RKO (cell line): ENCODE results near the gene CFAP251.
A peak's percentile ranks its signal among the peaks of the same experiment; 100 is the strongest.
"Not testable (repeated sequence)": the region's sequence is repeated elsewhere in the genome, so short reads cannot be mapped to it uniquely, and the experiment has no call there.

Source experiments
- DNase-seq: peaks from one replicate; pipeline ENCODE4 v3.0.0-alpha.2; 2016; ENCODE audit warnings: low spot score

The CFAP251 gene

DNA sequence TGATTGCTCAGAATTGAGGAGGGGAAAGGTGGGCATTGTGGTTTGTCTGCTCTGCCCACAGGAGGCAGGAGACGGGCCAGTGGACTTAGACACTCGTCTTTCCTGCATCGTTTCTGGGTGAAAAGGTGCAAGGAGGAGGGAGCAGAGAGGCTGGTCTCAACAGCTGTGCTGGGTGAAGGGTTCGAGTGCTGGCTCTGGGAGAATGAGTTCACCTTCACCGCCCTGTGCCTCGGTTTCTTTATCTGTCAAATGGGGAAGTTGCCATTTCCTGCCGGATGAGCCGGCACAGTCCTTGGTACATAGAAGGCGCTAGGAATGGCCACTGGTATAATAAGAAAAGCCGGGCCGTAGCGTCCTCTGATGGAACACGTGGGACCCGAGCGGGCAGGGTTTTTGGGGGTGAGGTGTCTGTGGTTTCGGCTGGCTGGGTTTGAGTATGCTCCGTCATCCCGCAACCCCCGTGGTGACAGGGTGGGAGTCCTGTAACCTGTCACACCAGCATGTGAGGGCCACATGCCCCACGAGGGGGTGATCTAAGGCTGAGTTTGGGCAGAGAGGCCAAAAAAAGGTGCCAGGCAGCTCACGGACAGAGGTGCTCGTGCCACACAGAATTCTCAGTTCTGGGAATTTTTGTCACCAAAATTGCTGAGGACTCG, 110.6 kb downstream of the CFAP251 start:
- no peak for DNase-seq

DNA sequence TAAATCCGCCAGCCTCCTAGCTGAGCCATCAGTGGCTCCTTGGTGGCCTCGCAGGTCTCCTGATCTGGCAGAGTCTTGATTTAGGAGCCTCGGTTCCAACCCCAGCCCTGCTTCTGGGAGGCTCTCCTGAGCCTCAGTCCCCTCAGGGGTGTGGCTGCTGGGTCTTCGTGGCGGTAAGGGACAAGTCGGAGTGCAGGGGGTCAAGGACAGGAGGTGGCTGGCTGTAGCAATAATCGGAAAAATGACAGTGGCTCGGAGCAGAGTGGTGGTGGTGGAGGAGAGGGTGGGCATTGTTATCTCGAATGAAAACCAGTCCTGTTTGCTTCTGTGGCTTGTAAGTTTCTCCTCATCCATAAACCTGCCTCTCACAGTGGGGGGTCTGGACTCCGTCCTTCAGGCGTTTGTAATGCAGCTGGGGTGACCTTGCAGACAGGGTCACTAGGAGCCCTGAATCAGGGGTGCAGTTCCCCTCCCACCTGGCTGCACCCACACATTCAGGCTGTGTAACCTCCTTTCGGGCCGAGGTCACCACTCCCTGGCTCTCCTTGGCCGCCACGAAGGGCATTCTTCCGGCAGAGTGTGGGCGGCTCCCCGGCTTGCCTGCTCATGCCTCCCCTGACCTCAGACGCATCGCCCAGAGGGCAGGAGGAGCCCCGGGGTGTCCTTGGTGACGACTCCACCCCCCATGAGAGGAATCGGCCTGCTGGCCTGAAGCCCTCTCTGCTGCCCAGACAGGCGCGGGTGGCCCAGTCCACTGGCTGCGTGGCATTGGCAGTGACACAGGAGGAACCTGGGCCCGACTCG, 111.4 kb downstream of the CFAP251 start:
- DNase-seq = no peak

DNA sequence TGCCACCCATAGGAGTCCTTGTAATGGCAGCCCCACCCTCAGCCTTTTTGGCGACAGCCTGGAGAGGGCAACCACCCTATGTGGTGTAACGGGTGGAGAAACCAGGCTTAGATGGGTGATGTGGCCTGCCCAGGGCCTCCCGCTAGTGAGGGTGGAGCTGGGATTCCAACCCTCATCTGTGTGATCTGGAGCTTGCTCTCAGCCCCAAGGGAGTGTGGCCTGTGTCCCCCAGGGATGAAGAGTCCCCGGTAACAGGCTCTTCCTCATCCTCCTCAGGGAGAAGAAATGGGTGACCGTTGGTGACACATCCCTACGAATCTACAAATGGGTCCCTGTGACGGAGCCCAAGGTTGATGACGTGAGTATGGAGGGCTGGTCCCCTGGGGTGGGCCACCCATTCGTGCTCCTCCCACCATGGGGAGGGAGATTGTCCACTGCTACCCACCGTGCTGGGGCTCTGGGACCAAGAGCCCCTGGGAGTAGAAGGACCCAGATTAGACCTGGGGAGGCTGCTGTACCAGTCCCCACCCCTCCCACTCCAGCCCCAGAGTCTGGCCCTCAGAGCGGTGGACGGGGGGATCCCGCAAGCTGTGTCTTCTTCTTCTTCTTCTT, 112.1 kb downstream of the CFAP251 start:
- DNase-seq = no peak

DNA sequence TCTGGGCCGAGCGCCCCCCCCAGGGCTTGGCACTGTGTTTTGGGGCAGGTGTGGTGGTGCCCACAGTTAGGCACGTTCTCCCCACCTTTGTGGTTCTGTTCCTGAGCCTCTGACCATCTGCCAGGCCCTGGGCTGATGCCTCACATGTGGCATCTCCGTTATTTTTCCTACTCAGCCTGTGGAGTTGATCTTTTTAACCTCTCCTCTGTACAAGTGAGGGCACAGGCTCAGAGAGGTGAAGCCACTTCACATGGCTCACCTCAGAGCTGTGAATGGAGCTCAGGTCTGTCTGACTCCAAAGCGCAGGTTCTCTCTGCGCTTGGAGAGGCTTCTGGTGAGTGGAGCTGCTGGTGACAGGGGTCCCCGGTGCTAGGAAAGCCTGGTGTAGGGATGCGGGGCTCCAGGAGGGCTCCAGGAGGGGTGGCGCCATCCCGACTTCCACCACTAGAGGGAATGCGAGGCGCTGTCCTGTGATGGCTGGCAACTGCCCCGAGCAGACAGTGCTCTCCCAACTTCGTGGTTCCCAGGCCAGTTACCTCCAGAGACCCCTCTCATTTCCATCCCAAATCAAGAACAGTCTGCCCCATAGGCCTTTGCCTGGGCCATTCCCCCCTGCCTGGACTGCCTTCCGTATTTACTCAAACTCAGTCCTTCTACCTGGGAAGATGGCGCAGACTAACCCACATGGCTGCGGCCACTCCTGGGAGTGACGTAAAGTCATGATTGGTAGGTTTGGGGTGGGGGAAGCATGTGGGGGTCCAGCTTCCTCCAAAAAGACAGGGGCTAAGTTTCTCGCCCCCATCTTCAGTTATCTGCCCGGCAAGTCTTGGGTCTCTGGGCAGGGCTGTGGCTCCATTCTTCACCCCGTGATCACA, 113.2 kb downstream of the CFAP251 start:
- DNase-seq = peak; percentile 23

DNA sequence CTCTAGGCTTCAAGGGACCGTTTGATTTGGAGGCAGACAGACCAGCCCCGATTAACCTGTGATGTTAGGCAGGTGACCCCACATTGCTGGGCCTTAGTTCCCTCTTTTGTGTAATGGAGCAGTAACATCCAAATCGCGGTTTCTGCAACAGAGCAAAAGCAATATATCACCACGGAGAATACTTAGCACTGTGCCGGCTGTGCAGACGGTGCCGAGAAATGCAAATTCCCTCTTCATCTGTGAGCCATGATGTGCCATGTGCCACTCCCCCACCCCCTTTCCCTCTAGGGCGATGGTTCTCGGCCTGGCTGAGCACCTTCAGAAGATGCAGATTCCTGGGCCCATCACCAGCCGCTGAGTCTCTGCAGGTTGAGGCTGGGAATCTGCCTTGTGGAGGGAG, 114.2 kb downstream of the CFAP251 start:
- no peak for DNase-seq

DNA sequence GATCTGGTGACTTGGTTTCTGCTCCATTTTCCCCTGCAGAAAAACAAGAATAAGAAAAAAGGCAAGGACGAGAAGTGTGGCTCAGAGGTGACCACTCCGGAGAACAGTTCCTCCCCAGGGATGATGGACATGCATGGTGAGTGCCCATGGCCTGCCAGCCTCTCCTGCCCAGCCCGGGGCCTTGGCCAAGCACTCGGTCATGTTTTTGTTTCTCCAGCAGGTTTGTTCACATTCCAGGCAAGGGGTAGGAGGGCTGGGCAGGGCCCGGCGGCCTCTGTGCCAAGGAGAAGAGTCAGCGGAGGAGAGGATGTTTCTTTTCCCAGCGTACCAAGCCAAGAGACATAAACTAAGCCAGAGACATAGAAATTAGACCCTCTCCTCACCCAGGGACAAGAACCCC, 116.9 kb downstream of the CFAP251 start:
- no peak for DNase-seq

DNA sequence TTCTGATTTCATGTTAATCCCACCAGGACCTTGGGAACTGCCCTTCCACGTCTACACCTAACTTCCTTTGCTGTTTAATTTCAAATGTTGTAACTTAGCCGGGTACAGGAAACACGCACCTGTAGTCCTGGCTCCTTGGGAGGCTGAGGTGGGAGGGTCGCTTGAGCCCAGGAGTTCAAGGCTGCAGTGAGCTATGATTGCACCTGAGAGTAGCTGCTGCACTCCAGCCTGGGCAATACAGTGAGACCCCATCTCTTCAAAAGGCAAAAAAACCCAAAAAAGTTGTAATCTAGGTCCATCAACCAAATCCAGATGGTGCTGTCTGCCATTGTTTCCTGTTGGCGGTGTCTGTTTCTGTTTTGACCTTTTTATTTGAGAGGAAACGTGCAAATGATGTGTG, 117.8 kb downstream of the CFAP251 start:
- no peak for DNase-seq

DNA sequence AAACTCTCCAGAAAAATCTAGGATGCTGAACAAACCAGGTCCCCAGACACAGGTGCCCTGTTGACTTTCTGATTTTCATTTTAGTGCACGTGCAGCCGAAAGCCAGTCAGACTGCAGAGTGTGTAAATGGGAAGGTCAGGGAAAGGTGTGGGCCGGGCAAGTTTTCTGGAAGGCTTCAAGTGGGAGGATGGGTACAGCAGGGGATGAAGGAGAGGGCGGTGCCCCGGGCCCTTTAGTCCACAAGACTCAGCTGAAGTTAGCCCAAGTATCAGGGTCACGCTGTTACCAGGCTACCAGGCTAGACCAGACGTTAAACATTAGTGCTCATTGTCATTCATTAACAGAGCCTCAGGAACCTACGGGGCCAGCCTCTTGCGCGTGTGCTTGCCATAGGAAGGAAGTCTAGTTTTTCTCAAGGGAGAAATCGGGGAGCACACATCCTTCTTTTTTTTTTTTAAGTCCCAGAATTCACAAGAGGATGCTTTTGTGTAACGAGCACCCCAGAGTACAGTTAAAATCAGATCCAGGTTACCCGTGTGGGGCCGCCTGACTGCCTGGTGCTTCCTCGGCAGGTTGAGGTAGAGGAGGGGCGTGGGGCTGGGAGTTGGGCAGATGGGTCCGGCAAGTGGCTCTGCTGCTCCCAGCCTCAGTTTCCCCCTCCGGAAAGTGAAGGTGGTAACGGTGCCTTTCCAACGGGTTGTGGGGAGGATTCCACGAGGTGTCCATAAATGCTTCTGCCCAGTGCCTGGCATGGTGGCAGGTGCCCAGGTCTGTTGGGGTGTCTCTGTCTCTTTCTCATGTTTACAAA, 122.4 kb downstream of the CFAP251 start:
- no peak for DNase-seq

DNA sequence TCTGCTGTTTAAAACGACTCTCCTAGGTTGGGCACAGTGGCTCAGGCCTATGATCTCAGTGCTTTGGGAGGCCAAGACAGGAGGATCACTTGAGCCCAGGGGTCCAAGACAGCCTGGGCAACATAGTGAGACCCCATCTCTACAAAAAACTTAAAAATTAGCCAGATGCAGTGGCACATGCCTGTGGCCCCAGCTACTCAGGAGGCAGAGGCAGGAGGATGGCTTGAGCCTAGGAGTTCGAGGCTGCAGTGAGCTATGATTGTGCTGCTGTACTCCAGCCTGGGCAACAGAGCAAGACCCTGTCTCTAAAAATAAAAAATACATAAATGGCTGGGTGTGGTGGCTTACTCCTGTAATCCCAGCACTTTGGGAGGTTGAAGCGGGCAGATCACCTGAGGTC, 123.1 kb downstream of the CFAP251 start:
- not testable (repeated sequence) for DNase-seq

DNA sequence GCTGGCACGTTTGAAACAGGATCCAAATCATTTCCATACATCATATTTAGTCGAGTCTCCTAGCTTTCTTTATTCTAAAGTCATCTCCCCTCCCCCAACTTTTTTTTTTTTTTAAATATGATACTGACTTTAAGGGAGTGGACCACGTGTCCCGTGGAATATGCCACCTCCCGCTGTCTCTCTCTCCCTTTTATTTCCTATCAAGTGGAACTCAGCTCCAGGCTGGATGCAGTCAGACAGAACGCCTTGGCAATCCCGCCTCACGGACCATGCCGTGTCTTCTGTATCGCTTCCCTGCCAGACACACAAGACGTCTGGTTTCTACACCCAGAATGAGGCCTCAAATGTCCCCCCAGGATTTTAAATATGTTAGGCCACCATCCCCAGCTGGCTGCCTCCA, 124.5 kb downstream of the CFAP251 start:
- DNase-seq = no peak

DNA sequence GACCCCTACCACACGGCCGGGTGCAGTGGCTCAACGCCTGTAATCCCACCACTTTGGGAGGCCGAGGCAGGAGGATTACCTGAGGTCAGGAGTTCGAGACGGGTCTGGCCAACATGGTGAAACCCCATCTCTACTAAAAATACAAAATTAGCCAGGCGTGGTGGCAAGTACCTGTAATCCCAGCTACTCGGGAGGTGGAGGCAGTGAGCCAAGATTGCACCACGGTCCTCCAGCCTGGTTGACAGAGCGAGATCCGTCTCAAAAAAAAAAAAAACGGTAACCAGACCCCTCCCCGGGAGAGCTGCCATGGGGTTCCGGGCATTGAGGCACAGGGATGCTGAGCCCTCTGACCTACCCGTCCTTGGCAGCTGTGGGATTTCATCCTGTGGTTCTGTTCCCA, 125.1 kb downstream of the CFAP251 start:
- no peak for DNase-seq

DNA sequence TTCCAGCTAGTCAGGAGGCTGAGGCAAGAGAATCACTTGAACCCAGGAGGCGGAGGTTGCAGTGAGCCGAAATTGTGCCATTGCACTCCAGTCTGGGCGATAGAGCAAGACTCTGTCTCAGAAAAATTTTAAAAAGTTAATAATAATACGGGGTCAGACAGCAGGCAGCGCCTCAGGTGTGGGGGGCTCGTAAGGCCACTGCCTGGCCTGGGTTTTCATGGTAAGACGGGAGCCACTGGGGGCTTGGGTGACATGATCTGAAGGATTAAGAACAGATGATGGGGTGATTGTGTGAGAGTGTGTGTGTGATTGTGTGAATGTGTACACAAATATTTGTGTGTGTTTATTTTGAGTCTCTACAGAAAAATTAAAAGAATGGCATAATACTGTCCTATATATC, 126.9 kb downstream of the CFAP251 start:
- no peak for DNase-seq

DNA sequence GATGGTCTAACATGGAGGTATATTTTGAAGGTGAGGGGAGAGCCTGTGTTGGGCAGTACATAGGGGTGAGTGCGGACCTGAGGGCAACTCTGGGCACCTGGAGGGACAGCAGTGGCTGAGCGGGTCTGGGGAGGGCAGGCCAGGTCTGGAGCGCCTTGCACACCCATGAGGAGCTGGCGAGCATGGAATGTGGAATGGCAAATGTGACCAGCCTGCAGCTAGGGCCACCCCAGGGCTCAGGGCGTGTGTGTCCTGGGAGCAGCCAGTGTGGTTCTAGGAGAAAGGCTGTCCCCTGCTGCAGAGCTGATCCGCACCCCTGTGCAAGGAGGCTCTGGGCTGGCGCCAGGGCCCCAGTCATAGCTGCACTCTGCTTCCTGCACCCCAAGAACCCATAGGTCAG, 127.8 kb downstream of the CFAP251 start:
- no peak for DNase-seq

DNA sequence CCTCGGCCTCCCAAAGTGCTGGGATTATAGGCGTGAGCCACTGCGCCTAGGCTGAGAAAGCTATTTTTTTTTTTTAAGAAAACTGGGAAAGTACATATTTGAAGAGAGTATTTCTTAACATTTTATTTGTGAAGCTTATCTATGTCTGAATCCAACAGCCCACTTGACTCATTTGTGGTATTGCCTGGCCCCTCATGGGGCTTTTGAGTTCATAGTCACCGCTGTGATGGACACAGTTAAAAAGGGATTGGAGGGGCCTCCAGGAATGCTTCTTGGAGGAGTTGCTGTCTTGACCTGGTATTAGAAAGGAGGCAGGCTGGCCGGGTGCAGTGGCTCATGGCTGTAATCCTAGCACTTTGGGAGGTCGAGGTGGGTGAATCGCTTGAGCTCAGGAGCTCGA, 129.8 kb downstream of the CFAP251 start:
- DNase-seq = no peak

DNA sequence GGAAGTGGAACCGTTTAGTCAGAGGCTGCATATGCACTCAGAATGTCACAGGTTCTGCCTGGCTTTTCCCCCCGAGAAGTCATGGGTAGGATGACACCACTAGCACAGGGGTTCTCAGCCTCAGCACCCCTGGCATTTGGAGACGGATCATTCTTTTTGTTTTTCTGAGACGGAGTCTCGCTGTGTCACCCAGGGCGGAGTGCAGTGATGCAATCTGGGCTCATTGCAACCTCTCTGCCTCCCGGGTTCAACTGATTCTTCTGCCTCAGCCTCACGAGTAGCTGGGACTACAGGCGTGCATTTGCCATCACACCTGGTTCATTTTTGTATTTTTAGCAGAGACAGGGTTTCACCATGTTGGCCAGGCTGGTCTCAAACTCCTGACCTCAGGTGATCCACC, 131.4 kb downstream of the CFAP251 start:
- no peak for DNase-seq

DNA sequence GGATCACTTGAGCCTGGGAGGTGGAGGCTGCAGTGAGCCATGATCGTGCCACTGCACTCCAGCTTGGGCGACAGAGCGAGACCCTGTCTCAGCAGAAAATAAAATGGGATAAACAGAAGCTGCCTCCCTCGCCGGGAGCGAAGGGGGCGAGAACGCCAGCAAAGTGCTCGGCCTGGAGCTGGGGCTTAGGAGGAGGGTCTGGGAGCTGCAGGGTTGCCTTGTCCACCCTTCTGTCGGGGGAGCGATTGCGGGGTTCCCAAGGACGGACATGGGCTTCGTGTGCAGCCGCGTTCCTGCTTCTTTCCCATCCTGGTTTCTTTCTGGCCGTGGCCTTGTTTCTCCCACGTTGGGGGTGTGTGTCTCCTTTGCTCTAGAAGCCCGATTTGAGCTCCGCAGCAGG, 132.3 kb downstream of the CFAP251 start:
- DNase-seq = no peak

DNA sequence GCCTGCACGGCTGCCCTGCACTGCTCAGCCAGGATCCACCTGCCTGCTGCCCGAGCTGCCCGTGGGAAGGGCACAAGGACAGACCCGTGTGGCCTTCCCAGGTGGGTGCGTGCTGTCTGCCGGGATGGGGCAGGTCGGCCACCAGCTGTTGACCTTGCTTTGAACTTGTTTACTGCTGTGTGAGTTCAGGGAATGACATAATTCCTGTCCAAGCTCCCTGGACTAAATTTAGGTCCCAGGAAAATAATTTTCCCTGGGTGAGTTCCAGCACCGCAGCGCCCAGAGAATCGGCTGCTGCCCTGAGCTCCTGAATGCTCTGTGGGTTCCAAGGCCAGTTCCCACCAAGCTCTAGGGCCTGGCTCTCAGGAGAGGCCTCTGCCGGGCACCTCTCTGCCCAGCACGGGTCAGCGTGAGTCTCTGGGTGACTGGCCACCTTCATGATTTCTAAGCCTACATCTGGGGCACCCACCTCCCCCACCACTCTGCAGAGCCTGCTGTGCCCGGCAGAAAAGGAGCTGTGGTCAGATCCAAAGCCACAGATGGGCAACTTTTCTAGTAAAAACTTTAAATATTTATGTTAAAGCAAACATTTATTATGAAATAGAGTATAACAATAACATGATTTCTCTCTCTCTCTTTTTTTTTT, 133.0 kb downstream of the CFAP251 start:
- no peak for DNase-seq

DNA sequence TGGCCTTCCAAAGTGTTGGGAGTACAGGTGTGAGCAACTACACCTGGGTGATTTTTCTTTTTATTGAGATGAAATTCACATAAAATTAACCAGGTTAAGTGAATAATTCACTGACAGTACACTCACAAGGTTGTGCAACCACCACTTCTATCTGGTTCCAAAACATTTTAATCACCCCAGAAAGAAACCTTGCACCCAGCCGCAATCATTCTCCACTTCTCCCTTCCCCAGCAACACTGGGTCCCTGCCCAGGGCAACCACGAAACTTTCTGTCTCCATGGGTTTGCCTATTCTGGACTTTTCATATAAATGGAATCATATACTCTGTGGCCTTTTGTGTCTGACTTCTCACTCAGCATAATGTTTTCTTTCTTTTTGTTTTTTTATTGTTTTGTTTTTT, 133.9 kb downstream of the CFAP251 start:
- DNase-seq = no peak
